Caco-2 (cell line): ENCODE data around the gene UMAD1. TPM values are rescaled to one million over a fixed set of nuclear protein-coding genes. Genes with fewer than 3 reads are reported as not detected.

Source experiments
- BruUV-seq: library from RNA; stranded (reverse); fragments of 400-500 nt; replicated peaks from 2 replicates; lab custom pipeline; 2021; lab: Mats Ljungman, UMichigan
- CTCF ChIA-PET: fragments of 300-600 bp; sonication (Branson Sonifier 250); formaldehyde crosslinking; loops from one replicate; lab custom pipeline; 2022; ENCODE audit warnings: antibody characterized with exemption; lab: Charles Lee
- POLR2A ChIA-PET: fragments of 300-600 bp; sonication (Branson Sonifier 250); formaldehyde crosslinking; loops from one replicate; lab custom pipeline; 2022; ENCODE audit warnings: antibody characterized with exemption; lab: Charles Lee
- DNase-seq, 2 experiments: peaks; one replicate each; pipeline versions ENCODE4 v3.0.0 to v3.0.0-alpha.2; 2020 to 2022
- H3K27me3 ChIP-seq: replicated peaks from 2 replicates; pipeline ENCODE4 v1.6.0; 2011; ENCODE audit warnings: low read length; ENCODE audit not compliant: control insufficient read depth, insufficient read depth
- H3K36me3 ChIP-seq: 2 replicates; pipeline ENCODE4 v1.5.1; 2011; ENCODE audit warnings: low read length; ENCODE audit not compliant: control insufficient read depth, insufficient read depth
- H3K4me1 ChIP-seq: fragments of 250-450 bp; sonication (Bioruptor Pico); 2 replicates; pipeline ENCODE4 v1.5.1; 2020; ENCODE audit warnings: mild to moderate bottlenecking
- H3K4me3 ChIP-seq: 2 replicates; pipeline ENCODE4 v1.5.1; 2011; ENCODE audit warnings: low read depth, mild to moderate bottlenecking, control low read depth, low read length
- H3K9me3 ChIP-seq: fragments of 250-450 bp; sonication (Bioruptor Pico); 2 replicates; pipeline ENCODE4 v1.5.1; 2020; ENCODE audit warnings: mild to moderate bottlenecking, moderate library complexity
- H3K27ac Mint-ChIP-seq: one replicate; pipeline ENCODE4 v1.8.0; 2022; ENCODE audit warnings: mixed read lengths; ENCODE audit not compliant: unreplicated experiment
- H3K27me3 Mint-ChIP-seq: one replicate; pipeline ENCODE4 v1.8.0; 2022; ENCODE audit warnings: mixed read lengths; ENCODE audit not compliant: insufficient read depth, unreplicated experiment
- H3K36me3 Mint-ChIP-seq: one replicate; pipeline ENCODE4 v1.8.0; 2022; ENCODE audit warnings: mild to moderate bottlenecking, mixed read lengths; ENCODE audit not compliant: insufficient read depth, unreplicated experiment
- H3K4me1 Mint-ChIP-seq: one replicate; pipeline ENCODE4 v1.8.0; 2022; ENCODE audit warnings: low read depth, mixed read lengths; ENCODE audit not compliant: unreplicated experiment
- H3K4me3 Mint-ChIP-seq: one replicate; pipeline ENCODE4 v1.8.0; 2022; ENCODE audit warnings: mild to moderate bottlenecking, moderate library complexity, mixed read lengths; ENCODE audit not compliant: unreplicated experiment
- H3K9me3 Mint-ChIP-seq: one replicate; pipeline ENCODE4 v1.8.0; 2022; ENCODE audit warnings: mixed read lengths; ENCODE audit not compliant: unreplicated experiment
- intact Hi-C: fragments of 100-400 bp; cut with micrococcal nuclease; formaldehyde crosslinking; loops from one replicate; pipeline ENCODE4 v1.10.0; 2022; ENCODE audit not compliant: unreplicated experiment
- total RNA-seq: library from RNA; stranded (reverse); gene quantifications from 2 replicates; pipeline ENCODE4 v1.2.3, GENCODE V29; 2022
- TF ChIP-seq, protein P1 (sequence below), 2 experiments: fragments of 200-600 bp in 1 of 2; IDR thresholded peaks; 1 replicate in 1 of 2; 2 replicates in 1 of 2; pipeline versions ENCODE4 v1.5.1 to v1.8.0; 2011 to 2022; ENCODE audit warnings: antibody characterized with exemption in 1 of 2, control low read depth in 1 of 2, inconsistent platforms in 1 of 2, low read depth in 1 of 2, low read length in 1 of 2, mild to moderate bottlenecking in 1 of 2, moderate library complexity in 1 of 2; ENCODE audit not compliant: insufficient read depth in 1 of 2, severe bottlenecking in 1 of 2, unreplicated experiment in 1 of 2

Gene UMAD1
- total RNA-seq, 1 experiment from 2014 or later, result 20.0 TPM

DNA sequence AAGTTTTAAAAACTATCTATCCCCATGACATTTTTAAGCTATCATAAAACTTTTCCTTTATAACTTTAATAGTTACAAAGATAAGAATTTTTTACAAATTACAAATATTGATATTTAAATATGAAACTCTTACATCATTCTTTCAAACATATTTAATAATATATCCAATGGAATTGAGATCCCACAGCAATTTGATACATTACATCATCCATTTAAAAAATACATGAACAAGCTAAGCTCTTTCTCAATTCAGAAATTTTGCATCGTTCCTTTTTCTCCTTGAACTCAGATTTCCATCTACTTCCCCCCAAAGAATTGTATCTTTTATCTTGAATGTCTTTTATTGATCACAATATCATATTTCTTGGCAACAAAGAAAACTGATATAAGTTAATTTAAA, 209.6 kb downstream of the UMAD1 start:
- no peaks in the 10 kb centered on the region for H3K4me1 ChIP-seq
- intact Hi-C loops, result no loop called here
- TF ChIP-seq, protein P1, sequence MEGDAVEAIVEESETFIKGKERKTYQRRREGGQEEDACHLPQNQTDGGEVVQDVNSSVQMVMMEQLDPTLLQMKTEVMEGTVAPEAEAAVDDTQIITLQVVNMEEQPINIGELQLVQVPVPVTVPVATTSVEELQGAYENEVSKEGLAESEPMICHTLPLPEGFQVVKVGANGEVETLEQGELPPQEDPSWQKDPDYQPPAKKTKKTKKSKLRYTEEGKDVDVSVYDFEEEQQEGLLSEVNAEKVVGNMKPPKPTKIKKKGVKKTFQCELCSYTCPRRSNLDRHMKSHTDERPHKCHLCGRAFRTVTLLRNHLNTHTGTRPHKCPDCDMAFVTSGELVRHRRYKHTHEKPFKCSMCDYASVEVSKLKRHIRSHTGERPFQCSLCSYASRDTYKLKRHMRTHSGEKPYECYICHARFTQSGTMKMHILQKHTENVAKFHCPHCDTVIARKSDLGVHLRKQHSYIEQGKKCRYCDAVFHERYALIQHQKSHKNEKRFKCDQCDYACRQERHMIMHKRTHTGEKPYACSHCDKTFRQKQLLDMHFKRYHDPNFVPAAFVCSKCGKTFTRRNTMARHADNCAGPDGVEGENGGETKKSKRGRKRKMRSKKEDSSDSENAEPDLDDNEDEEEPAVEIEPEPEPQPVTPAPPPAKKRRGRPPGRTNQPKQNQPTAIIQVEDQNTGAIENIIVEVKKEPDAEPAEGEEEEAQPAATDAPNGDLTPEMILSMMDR (IDR thresholded peaks at IDR 0.05; ENCODE audit: insufficient read depth in 1 of 2, low read depth in 1 of 2, low read length in 1 of 2, severe bottlenecking in 1 of 2, unreplicated experiment in 1 of 2), result no peak
- Mint-ChIP-seq H3K27me3 (no peaks in the 10 kb centered on the region), H3K4me3 (no peak overlapping the region), H3K27ac (no peak overlapping the region), H3K9me3 (peaks cover 18% of the 10 kb centered on the region), H3K36me3 (no peaks in the 10 kb centered on the region), H3K4me1 (no peaks in the 10 kb centered on the region)
- no peak for DNase-seq
- H3K9me3 ChIP-seq, result peaks cover 8% of the 10 kb centered on the region
- POLR2A ChIA-PET, result no interaction called here
- no peak overlapping the region for H3K4me3 ChIP-seq
- H3K36me3 ChIP-seq, result no peaks in the 10 kb centered on the region
- CTCF ChIA-PET, result no interaction called here
- no TSS peak for BruUV-seq
- no peaks in the 10 kb centered on the region for H3K27me3 ChIP-seq

DNA sequence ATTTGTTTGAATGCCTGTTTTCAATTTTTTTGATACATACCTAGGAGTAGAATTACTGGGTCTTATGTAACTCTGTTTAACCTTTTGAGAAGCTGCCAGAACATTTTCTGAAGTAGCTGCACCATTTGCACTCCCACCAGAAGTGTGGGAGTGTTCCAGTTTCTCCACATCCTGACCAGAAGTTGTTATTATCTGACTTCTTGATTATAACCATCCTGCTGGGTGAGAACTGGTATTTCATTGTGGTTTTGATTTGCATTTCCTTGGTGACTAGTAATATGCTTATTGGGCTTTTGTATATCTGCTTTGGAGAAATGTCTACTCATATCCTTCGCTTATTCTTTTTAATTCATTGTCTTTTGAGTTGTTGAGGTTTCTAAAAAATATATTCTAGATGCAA, 210.8 kb downstream of the UMAD1 start:
- H3K9me3 Mint-ChIP-seq, result peaks cover 29% of the 10 kb centered on the region
- DNase-seq, result no peak
- ChIA-PET POLR2A (no interaction called here), CTCF (no interaction called here)
- Histone ChIP-seq H3K27me3 (no peaks in the 10 kb centered on the region), H3K36me3 (peaks cover 2% of the 10 kb centered on the region; the same call in 1 of the 2 replicates), H3K9me3 (peaks cover 14% of the 10 kb centered on the region), H3K4me3 (no peak overlapping the region), H3K4me1 (no peaks in the 10 kb centered on the region)
- H3K27ac Mint-ChIP-seq, result no peak overlapping the region
- H3K36me3 Mint-ChIP-seq, result no peaks in the 10 kb centered on the region
- H3K4me3 Mint-ChIP-seq, result no peak overlapping the region
- BruUV-seq, result no TSS peak
- TF ChIP-seq, protein P1 (IDR thresholded peaks at IDR 0.05; ENCODE audit: insufficient read depth in 1 of 2, low read depth in 1 of 2, low read length in 1 of 2, severe bottlenecking in 1 of 2, unreplicated experiment in 1 of 2), result no peak
- no peaks in the 10 kb centered on the region for H3K27me3 Mint-ChIP-seq
- H3K4me1 Mint-ChIP-seq, result no peaks in the 10 kb centered on the region
- intact Hi-C loops, result no loop called here

DNA sequence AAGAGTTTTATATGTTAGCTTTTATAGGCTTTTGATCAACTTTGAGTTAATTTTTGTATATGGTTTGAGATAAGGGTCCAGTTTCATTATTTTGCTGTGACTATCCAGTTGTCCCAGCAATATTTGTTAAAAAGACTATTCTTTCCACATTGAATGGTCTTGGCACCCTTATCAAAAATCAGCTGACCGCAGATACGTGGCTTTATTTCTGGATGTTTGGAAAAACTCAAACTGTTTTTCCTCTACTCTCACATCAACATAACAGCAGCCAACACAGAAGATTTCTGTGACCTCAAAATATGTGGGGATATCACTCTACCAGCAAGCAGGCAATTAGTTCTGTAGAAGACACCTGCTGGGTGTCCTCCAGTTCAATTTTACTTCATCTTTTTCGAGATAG, 211.4 kb downstream of the UMAD1 start:
- TF ChIP-seq, protein P1 (IDR thresholded peaks at IDR 0.05; ENCODE audit: insufficient read depth in 1 of 2, low read depth in 1 of 2, low read length in 1 of 2, severe bottlenecking in 1 of 2, unreplicated experiment in 1 of 2), result no peak
- H3K27me3 Mint-ChIP-seq, result no peaks in the 10 kb centered on the region
- ChIA-PET CTCF (no interaction called here), POLR2A (no interaction called here)
- DNase-seq, result no peak
- intact Hi-C loops, result no loop called here
- no peaks in the 10 kb centered on the region for H3K4me1 Mint-ChIP-seq
- Histone ChIP-seq H3K9me3 (peaks cover 14% of the 10 kb centered on the region), H3K4me3 (no peak overlapping the region), H3K4me1 (no peaks in the 10 kb centered on the region), H3K36me3 (peaks cover 2% of the 10 kb centered on the region; the same call in 1 of the 2 replicates), H3K27me3 (no peaks in the 10 kb centered on the region)
- no peak overlapping the region for H3K4me3 Mint-ChIP-seq
- no TSS peak for BruUV-seq
- no peak overlapping the region for H3K27ac Mint-ChIP-seq
- no peaks in the 10 kb centered on the region for H3K36me3 Mint-ChIP-seq
- peaks cover 29% of the 10 kb centered on the region for H3K9me3 Mint-ChIP-seq
